ENCODE measurements around the gene CLCN5. TPM values are rescaled to one million over a fixed set of nuclear protein-coding genes. Genes with fewer than 3 reads are reported as not detected.

Gene CLCN5
- total and polyA plus RNA-seq, 8 donors, result 1.5 to 5.3 (median 2.5) TPM

DNA sequence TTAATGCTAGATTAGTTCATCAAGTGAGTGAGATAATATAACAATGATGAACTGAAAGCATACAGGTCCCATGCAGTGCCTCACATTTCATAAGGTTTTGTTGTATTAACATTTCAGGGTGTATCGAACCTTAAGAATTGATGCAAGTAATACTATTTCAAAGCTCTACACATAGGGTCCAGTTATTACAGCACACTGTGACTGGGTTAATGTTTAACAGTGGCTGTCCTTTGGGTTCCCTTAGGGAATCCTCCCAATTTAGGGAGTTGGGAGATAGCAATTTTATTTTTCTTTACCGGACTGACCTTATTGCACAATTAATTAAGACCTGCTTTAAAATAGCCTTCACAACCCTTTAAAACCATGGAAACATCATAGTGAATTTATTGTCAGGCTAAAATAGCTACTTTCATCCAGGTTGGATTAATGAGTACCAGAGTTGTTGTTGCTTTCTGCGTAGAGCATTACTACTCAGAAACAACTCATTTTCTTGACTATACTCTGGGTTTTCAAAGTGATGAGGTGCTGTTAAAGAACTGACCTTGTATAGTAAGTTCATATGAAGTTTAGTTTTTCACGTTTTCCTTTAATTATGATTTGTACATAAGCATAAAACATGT, 144.0 kb downstream of the CLCN5 start:
- 33 to 53% methylated on average over 4 of the region's 4 CpGs for WGBS, 2 donors
- H3K27me3 ChIP-seq, result peaks cover 0 to 2% (median 0%) of the 10 kb centered on the region in 4 donors
- no peaks in the 10 kb centered on the region for H3K36me3 ChIP-seq
- no peaks in the 10 kb centered on the region for H3K9me3 ChIP-seq
- intact Hi-C loops (cut with DNase I), result no loop called here
- DNase-seq (no peak), FAIRE-seq (no peak), ATAC-seq (no peak)
- no peaks in the 10 kb centered on the region for H3K4me1 ChIP-seq
- no peak for TF ChIP-seq CTCF (IDR thresholded peaks at IDR 0.05)
- no peak overlapping the region for H3K4me3 ChIP-seq
- H3K27ac ChIP-seq, result no peak overlapping the region

DNA sequence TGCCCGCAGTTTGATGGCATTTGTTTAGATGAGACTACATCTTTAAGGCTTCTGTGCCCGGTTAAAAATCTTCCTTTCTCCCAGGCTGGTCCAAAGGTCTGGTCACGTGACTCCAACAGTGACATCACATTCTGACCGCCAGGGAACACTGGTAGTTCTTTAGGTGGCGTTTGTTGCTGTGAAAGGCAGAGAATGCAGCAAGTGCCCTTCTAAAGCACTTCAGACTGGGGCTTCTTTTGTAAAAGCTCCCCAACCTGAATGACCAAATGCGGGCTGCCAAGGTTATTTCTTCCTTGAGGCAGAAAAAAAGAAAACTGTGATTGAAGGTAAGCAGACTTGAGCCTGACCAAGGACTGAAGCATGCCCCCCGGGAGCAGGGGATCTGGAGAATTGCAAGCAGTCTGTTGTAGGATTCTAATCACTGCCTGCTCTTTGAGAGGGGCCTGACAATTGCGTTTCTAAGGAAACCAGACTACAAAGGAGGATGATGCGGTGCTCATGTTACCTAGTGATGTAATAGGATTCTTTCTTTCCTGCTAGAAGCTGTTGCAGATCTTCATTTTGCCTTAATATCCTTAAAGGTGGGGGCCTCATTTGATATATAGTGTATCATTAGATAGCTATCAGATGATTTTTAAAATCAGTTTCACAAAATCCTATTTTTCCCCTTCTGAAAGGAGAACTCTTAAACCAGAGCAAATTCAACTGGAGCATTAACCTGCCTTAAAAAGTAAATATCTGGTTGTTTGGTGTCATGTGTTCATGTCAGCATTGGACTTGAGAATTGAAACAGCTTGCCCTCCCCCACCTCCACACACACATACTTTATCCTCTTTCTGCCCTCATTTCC, 145.3 kb downstream of the CLCN5 start:
- Histone ChIP-seq H3K4me1 (no peaks in the 10 kb centered on the region), H3K9me3 (no peaks in the 10 kb centered on the region), H3K27me3 (peaks cover 0 to 5% (median 0%) of the 10 kb centered on the region in 4 donors), H3K4me3 (no peak overlapping the region), H3K27ac (no peak overlapping the region), H3K36me3 (no peaks in the 10 kb centered on the region)
- DNase-seq (peak in 3 of 6 donors; percentile 4 to 22 (median 14)), ATAC-seq (peak in 3 of 4 donors; percentile 68 to 79 (median 74)), FAIRE-seq (no peak)
- TF ChIP-seq CTCF (IDR thresholded peaks at IDR 0.05), result no peak
- 26 to 28% methylated on average over 9 of the region's 9 CpGs for WGBS, 2 donors
- intact Hi-C loops (cut with DNase I), result no loop called here

- no peaks in the 10 kb centered on the region for H3K36me3 ChIP-seq
- DNase-seq, result no peak
- H3K9me3 ChIP-seq, result no peaks in the 10 kb centered on the region
- no peak overlapping the region for H3K27ac ChIP-seq
- no peak for ATAC-seq
- 25 to 58% methylated on average over 2 of the region's 2 CpGs for WGBS, 2 donors
- H3K4me1 ChIP-seq, result no peaks in the 10 kb centered on the region
- intact Hi-C loops (cut with DNase I), result no loop called here
- TF ChIP-seq CTCF (IDR thresholded peaks at IDR 0.05), result no peak
- no peak overlapping the region for H3K4me3 ChIP-seq
- peaks cover 0 to 5% (median 0%) of the 10 kb centered on the region in 4 donors for H3K27me3 ChIP-seq
- no peak for FAIRE-seq
Observed at GRCh38 chrX:50068285-50068563, 145.8 kb downstream of the CLCN5 start.

- no peak for ATAC-seq
- Histone ChIP-seq H3K27me3 (peaks cover 0 to 5% (median 0%) of the 10 kb centered on the region in 4 donors), H3K36me3 (no peaks in the 10 kb centered on the region), H3K9me3 (no peaks in the 10 kb centered on the region), H3K4me3 (no peak overlapping the region), H3K27ac (no peak overlapping the region), H3K4me1 (no peaks in the 10 kb centered on the region)
- WGBS, 2 donors, result 64 to 92% methylated on average over 2 of the region's 2 CpGs
- no peak for FAIRE-seq
- no peak for TF ChIP-seq CTCF (IDR thresholded peaks at IDR 0.05)
- intact Hi-C loops (cut with DNase I), result no loop called here
- DNase-seq, result no peak
Observed at GRCh38 chrX:50068893-50069292, 146.5 kb downstream of the CLCN5 start.

DNA sequence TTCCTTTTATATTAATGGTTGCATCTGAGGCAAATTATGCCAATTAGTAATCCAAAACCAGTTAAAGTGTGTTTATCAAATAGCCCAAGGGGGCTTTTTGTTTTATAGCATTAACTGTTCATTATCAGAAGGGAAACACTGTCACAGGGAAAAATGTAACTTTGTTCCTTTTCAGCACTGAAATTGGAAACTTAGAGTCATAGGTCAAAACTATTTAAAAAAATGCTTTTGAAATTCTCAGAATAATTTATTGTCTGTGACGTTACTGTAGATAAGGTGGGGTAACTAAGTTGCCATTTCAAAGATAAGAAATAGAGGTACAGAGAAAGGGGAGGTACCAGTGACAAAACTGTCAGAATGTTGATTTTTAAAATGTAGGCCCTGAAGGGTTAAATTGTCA, 149.1 kb downstream of the CLCN5 start:
- WGBS, 2 donors, result 17 to 41% methylated on average over 1 of the region's 1 CpG
- Histone ChIP-seq H3K36me3 (no peaks in the 10 kb centered on the region), H3K9me3 (no peaks in the 10 kb centered on the region), H3K27ac (no peak overlapping the region), H3K4me3 (no peak overlapping the region), H3K27me3 (peaks cover 0 to 5% (median 0%) of the 10 kb centered on the region in 4 donors), H3K4me1 (no peaks in the 10 kb centered on the region)
- DNase-seq (no peak), ATAC-seq (no peak), FAIRE-seq (no peak)
- TF ChIP-seq CTCF (IDR thresholded peaks at IDR 0.05), result no peak
- intact Hi-C loops (cut with DNase I), result loop anchor here in 1 of 3 donors (10.0 kb wide), 1 partner anchor 157 kb away; no protein-coding TSS in a partner anchor
